Liver (tissue), 9 donors: ENCODE data around the gene ALG10. TPM values are rescaled to one million over a fixed set of nuclear protein-coding genes. Genes with fewer than 3 reads are reported as not detected.
A peak's percentile ranks its signal among the peaks of the same experiment; 100 is the strongest.
"Not testable (repeated sequence)": the region's sequence is repeated elsewhere in the genome, so short reads cannot be mapped to it uniquely, and the experiment has no call there.

Experiments
- DNase-seq: peaks from one replicate; pipeline ENCODE4 v3.0.0-alpha.2; 2017; ENCODE audit warnings: low spot score
- H3K27ac ChIP-seq, 2 donors: one replicate each; pipeline ENCODE4 v1.7.0; 2013; ENCODE audit warnings: inconsistent platforms in 2 of 2, low read length in 2 of 2, control low read depth in 1 of 2, low read depth in 1 of 2, mild to moderate bottlenecking in 1 of 2
- H3K27me3 ChIP-seq, 4 donors: one replicate each; pipeline versions ENCODE4 v1.6.1 to v1.7.0; 2013; ENCODE audit warnings: low read length in 3 of 4, inconsistent platforms in 1 of 4, mild to moderate bottlenecking in 1 of 4, moderate library complexity in 1 of 4; ENCODE audit not compliant: control insufficient read depth in 4 of 4, insufficient read depth in 4 of 4
- H3K36me3 ChIP-seq, 4 donors: one replicate each; pipeline versions ENCODE4 v1.6.1 to v1.7.0; 2013; ENCODE audit warnings: low read length in 3 of 4, mild to moderate bottlenecking in 3 of 4, low read depth in 1 of 4, moderate library complexity in 1 of 4; ENCODE audit not compliant: control insufficient read depth in 4 of 4, insufficient read depth in 3 of 4
- H3K4me1 ChIP-seq, 4 donors: one replicate each; pipeline versions ENCODE4 v1.6.1 to v1.7.0; 2013; ENCODE audit warnings: low read length in 3 of 4, mild to moderate bottlenecking in 3 of 4, moderate library complexity in 1 of 4; ENCODE audit not compliant: control insufficient read depth in 4 of 4, insufficient read depth in 4 of 4
- H3K4me3 ChIP-seq, 3 donors: one replicate each; pipeline versions ENCODE4 v1.6.1 to v1.7.0; 2013; ENCODE audit warnings: low read length in 3 of 3, control low read depth in 1 of 3, low read depth in 1 of 3, mild to moderate bottlenecking in 1 of 3
- H3K9ac ChIP-seq, 2 donors: one replicate each; pipeline ENCODE4 v1.7.0; 2013; ENCODE audit warnings: low read length in 2 of 2, mild to moderate bottlenecking in 2 of 2, moderate library complexity in 2 of 2, control low read depth in 1 of 2, low read depth in 1 of 2
- H3K9me3 ChIP-seq, 4 donors: one replicate each; pipeline versions ENCODE4 v1.6.1 to v1.7.0; 2013; ENCODE audit warnings: low read length in 3 of 4; ENCODE audit not compliant: control insufficient read depth in 4 of 4
- ATF3 ChIP-seq: IDR thresholded peaks from 2 replicates; pipeline ENCODE4 v1.6.1; 2016; ENCODE audit warnings: antibody characterized with exemption
- CTCF ChIP-seq: fragments of 150-350 bp; IDR thresholded peaks from 2 replicates; pipeline ENCODE4 v1.5.1; 2017; ENCODE audit warnings: improper control_type of control experiment, low read depth, low read length; ENCODE audit not compliant: missing input control
- EGR1 ChIP-seq, 2 donors: IDR thresholded peaks; 2 replicates each; pipeline ENCODE4 v1.6.1; 2016 to 2018; ENCODE audit warnings: antibody characterized with exemption in 2 of 2, low read depth in 2 of 2
- FOXA1 ChIP-seq: IDR thresholded peaks from 2 replicates; pipeline ENCODE4 v1.6.1; 2016; ENCODE audit warnings: antibody characterized with exemption
- FOXA2 ChIP-seq: IDR thresholded peaks from 2 replicates; pipeline ENCODE4 v1.6.1; 2016; ENCODE audit warnings: antibody characterized with exemption
- GABPA ChIP-seq, 2 donors: IDR thresholded peaks in 1 of 2; conservative IDR thresholded peaks in 1 of 2; 2 replicates each; pipeline ENCODE4 v1.6.1; 2016; ENCODE audit warnings: antibody characterized with exemption in 2 of 2, mild to moderate bottlenecking in 1 of 2, moderate library complexity in 1 of 2
- HNF4A ChIP-seq, 2 donors: conservative IDR thresholded peaks; 2 replicates each; pipeline ENCODE4 v1.6.1; 2016; ENCODE audit warnings: antibody characterized with exemption in 2 of 2, mild to moderate bottlenecking in 2 of 2
- HNF4G ChIP-seq: IDR thresholded peaks from 2 replicates; pipeline ENCODE4 v1.6.1; 2016; ENCODE audit warnings: antibody characterized with exemption
- JUND ChIP-seq, 2 donors: IDR thresholded peaks; 2 replicates each; pipeline ENCODE4 v1.6.1; 2016; ENCODE audit warnings: antibody characterized with exemption in 2 of 2
- MAX ChIP-seq: IDR thresholded peaks from 2 replicates; pipeline ENCODE4 v1.6.1; 2016; ENCODE audit warnings: antibody characterized with exemption
- NR2F2 ChIP-seq: IDR thresholded peaks from 2 replicates; pipeline ENCODE4 v1.6.1; 2016; ENCODE audit warnings: antibody characterized with exemption
- RAD21 ChIP-seq, 2 donors: IDR thresholded peaks; 2 replicates each; pipeline ENCODE4 v1.6.1; 2016; ENCODE audit warnings: antibody characterized with exemption in 2 of 2, mild to moderate bottlenecking in 2 of 2
- RXRA ChIP-seq, 2 donors: IDR thresholded peaks; 2 replicates each; pipeline ENCODE4 v1.6.1; 2017 to 2018; ENCODE audit warnings: antibody characterized with exemption in 2 of 2, mild to moderate bottlenecking in 1 of 2
- SP1 ChIP-seq: IDR thresholded peaks from 2 replicates; pipeline ENCODE4 v1.6.1; 2018; ENCODE audit warnings: antibody characterized with exemption, mild to moderate bottlenecking
- TAF1 ChIP-seq: conservative IDR thresholded peaks from 2 replicates; pipeline ENCODE4 v1.6.1; 2016; ENCODE audit warnings: antibody characterized with exemption, mild to moderate bottlenecking
- WGBS: extraction: QIAGEN DNeasy Blood & Tissue Kit; methylation state at CpG from one replicate; pipeline ENCODE4 v1.1.7; 2013; 5-methylcytosine and 5-hydroxymethylcytosine counted together
- polyA plus RNA-seq, 2 donors: library from polyadenylated mRNA; stranded (reverse) in 1 of 2; unstranded in 1 of 2; fragments of 200-250 nt in 1 of 2; fragments of >200 nt in 1 of 2; fragmentation: Nextera tagmentation in 1 of 2; extraction: Ambion mirVana in 1 of 2; gene quantifications; one replicate each; pipeline versions ENCODE4 v1.2.1 to v1.2.3, GENCODE V29; 2013 to 2015
- total RNA-seq, 2 donors: library from RNA; depleted of rRNA; stranded (reverse); fragments of >200 nt; gene quantifications; one replicate each; pipeline ENCODE4 v1.2.3, GENCODE V29; 2014
- TF ChIP-seq, protein P1 (sequence below): IDR thresholded peaks from 2 replicates; pipeline ENCODE4 v1.6.1; 2016; ENCODE audit warnings: antibody characterized with exemption
- TF ChIP-seq, protein P2 (sequence below): IDR thresholded peaks from 2 replicates; pipeline ENCODE4 v1.6.1; 2016; ENCODE audit warnings: antibody characterized with exemption, mild to moderate bottlenecking
- donor health status: healthy.
- donor health status: healthy.
- donor health status: healthy.
- donor health status: healthy.
- donor health status: healthy.

Gene ALG10
- total and polyA plus RNA-seq, 4 donors = 0.44 to 12.7 (median 4.2) TPM

DNA sequence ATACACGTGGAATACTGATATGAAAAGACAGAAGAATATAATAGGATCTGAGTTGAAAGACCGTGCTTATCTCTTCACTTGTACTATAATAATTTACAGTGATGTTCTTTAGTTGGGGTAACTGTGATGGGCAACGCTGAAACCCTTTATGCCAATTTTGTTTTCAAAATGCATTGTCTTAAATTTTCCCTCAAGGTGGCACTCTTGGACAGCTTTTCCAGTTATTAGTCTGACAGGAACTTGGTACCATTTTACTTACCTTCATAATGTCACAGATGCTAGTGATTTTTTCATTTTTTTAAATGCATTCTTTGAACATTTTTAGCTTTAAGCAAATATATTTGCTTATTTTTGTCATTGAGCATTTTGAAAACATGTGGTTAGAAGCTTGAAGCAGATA is 16.1 kb downstream of the ALG10 start:
- not testable (repeated sequence) for H3K4me1 ChIP-seq, H3K9ac ChIP-seq, H3K9me3 ChIP-seq, H3K36me3 ChIP-seq, H3K27me3 ChIP-seq, H3K27ac ChIP-seq, H3K4me3 ChIP-seq, DNase-seq
- WGBS = 71% methylated on average over 3 of the region's 3 CpGs
- TF ChIP-seq RAD21 (IDR thresholded peaks at IDR 0.05) = peak; percentile 53 to 60

DNA sequence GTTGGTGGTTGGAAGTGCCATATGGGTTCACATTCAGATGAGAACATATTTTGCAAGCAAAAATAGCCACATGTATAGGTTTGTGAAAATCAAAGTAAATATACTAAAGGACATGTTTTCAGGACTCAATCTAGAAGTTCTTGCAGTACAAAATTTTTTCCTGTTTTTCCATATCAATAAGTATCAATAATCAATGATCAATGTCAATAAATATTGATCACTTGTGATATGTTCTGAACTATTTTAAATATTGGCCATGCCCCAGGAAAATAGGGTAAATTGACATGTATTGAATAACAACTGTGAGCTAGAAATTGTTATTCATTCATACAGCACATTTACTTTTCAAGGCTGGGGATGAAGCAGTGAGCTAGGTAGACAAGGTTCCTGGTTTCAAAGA is 24.3 kb downstream of the ALG10 start:
- no peaks in the 10 kb centered on the region for H3K36me3 ChIP-seq

GRCh38 chr12:34047855-34048254 is 25.6 kb downstream of the ALG10 start:
- 37% methylated on average over 2 of the region's 2 CpGs for WGBS
- not testable (repeated sequence) for H3K36me3 ChIP-seq, DNase-seq, H3K9ac ChIP-seq, H3K9me3 ChIP-seq, H3K27ac ChIP-seq, H3K4me1 ChIP-seq, H3K4me3 ChIP-seq, H3K27me3 ChIP-seq
- peak; percentile 39 to 49 for TF ChIP-seq HNF4A (conservative IDR thresholded peaks at IDR 0.05)

More for the DNA sequence above, 24.3 kb downstream of the ALG10 start:
- H3K4me1 ChIP-seq = no peaks in the 10 kb centered on the region
- TF ChIP-seq HNF4A (conservative IDR thresholded peaks at IDR 0.05) (no peak), JUND (IDR thresholded peaks at IDR 0.05) (no peak), NR2F2 (no peak), ATF3 (no peak)
- no peak for DNase-seq
- H3K9me3 ChIP-seq = peaks cover 0 to 8% (median 3%) of the 10 kb centered on the region in 4 donors
- H3K27ac ChIP-seq = no peak overlapping the region
- H3K4me3 ChIP-seq = no peak overlapping the region
- no peak overlapping the region for H3K9ac ChIP-seq
- no peaks in the 10 kb centered on the region for H3K27me3 ChIP-seq

GRCh38 chr12:34048714-34049113 is 26.4 kb downstream of the ALG10 start:
- Histone ChIP-seq H3K9me3 (peaks cover 0 to 8% (median 4%) of the 10 kb centered on the region in 4 donors), H3K27me3 (no peaks in the 10 kb centered on the region), H3K9ac (no peak overlapping the region), H3K36me3 (no peaks in the 10 kb centered on the region), H3K4me3 (no peak overlapping the region), H3K4me1 (no peaks in the 10 kb centered on the region), H3K27ac (no peak overlapping the region)
- WGBS = 95% methylated on average over 2 of the region's 2 CpGs
- DNase-seq = no peak
- TF ChIP-seq FOXA1 = no peak
- no peak for TF ChIP-seq HNF4G
- TF ChIP-seq HNF4A (conservative IDR thresholded peaks at IDR 0.05) = no peak
- TF ChIP-seq JUND (IDR thresholded peaks at IDR 0.05) = no peak
- TF ChIP-seq RAD21 (IDR thresholded peaks at IDR 0.05) = no peak
- TF ChIP-seq, protein P1, sequence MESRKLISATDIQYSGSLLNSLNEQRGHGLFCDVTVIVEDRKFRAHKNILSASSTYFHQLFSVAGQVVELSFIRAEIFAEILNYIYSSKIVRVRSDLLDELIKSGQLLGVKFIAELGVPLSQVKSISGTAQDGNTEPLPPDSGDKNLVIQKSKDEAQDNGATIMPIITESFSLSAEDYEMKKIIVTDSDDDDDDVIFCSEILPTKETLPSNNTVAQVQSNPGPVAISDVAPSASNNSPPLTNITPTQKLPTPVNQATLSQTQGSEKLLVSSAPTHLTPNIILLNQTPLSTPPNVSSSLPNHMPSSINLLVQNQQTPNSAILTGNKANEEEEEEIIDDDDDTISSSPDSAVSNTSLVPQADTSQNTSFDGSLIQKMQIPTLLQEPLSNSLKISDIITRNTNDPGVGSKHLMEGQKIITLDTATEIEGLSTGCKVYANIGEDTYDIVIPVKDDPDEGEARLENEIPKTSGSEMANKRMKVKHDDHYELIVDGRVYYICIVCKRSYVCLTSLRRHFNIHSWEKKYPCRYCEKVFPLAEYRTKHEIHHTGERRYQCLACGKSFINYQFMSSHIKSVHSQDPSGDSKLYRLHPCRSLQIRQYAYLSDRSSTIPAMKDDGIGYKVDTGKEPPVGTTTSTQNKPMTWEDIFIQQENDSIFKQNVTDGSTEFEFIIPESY = no peak
- no peak for TF ChIP-seq FOXA2
- no peak for TF ChIP-seq MAX
- TF ChIP-seq ATF3 = no peak
- no peak for TF ChIP-seq TAF1
- TF ChIP-seq SP1 = no peak
- TF ChIP-seq GABPA (IDR thresholded peaks at IDR 0.05 in 1 of 2, conservative IDR thresholded peaks at IDR 0.05 in 1 of 2) = no peak
- TF ChIP-seq RXRA (IDR thresholded peaks at IDR 0.05) = no peak
- no peak for TF ChIP-seq EGR1 (IDR thresholded peaks at IDR 0.05; ENCODE audit: low read depth in 2 of 2)
- no peak for TF ChIP-seq CTCF
- TF ChIP-seq, protein P2, sequence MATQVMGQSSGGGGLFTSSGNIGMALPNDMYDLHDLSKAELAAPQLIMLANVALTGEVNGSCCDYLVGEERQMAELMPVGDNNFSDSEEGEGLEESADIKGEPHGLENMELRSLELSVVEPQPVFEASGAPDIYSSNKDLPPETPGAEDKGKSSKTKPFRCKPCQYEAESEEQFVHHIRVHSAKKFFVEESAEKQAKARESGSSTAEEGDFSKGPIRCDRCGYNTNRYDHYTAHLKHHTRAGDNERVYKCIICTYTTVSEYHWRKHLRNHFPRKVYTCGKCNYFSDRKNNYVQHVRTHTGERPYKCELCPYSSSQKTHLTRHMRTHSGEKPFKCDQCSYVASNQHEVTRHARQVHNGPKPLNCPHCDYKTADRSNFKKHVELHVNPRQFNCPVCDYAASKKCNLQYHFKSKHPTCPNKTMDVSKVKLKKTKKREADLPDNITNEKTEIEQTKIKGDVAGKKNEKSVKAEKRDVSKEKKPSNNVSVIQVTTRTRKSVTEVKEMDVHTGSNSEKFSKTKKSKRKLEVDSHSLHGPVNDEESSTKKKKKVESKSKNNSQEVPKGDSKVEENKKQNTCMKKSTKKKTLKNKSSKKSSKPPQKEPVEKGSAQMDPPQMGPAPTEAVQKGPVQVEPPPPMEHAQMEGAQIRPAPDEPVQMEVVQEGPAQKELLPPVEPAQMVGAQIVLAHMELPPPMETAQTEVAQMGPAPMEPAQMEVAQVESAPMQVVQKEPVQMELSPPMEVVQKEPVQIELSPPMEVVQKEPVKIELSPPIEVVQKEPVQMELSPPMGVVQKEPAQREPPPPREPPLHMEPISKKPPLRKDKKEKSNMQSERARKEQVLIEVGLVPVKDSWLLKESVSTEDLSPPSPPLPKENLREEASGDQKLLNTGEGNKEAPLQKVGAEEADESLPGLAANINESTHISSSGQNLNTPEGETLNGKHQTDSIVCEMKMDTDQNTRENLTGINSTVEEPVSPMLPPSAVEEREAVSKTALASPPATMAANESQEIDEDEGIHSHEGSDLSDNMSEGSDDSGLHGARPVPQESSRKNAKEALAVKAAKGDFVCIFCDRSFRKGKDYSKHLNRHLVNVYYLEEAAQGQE = no peak
